ENCODE measurements around the gene NDUFB6. TPM values are rescaled to one million over a fixed set of nuclear protein-coding genes. Genes with fewer than 3 reads are reported as not detected.

NDUFB6 gene
- total and polyA plus RNA-seq, 9 of the 15 experiments (the other 6 are each of a cell fraction or from before 2014, with no cell fraction given): 26.5 to 88.1 (median 64.0) TPM

DNA sequence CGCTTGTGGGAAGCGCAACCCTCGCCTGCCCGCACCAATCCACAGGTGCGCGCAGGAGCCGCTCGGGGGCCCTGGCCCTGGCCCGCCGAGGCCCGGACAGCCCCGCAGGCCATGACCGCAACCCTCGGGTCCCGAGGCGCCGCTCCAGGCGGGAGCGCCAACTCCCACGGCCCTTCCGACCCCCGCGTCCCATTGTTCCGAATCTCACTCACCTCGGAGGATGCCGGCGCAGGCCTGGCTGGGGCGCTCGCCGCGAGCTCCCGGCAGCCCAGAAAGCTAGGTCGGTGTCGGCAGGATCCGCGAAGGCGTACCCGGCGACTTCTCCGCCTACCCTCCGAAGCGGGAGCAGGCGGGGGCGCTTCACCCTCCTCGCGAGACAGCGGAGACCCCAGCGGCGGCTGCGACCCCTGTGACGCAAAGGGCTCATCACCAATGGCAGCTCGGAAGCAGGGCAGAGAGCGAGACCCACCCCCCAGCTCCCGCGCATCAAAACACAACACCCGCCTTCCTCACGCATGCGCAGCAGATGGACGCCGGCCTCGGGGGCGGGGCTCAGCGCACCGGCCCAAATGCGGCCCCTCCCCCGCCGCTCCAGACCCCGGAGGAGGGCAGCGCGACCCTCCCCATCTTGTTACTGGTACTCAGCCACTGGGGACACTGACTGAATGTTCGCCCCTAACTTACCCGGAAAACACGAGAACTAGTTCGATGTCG, 22.2 kb downstream of the NDUFB6 start (continued):
- TF ChIP-seq RBFOX2 (IDR thresholded peaks at IDR 0.05; ENCODE audit: low read depth, low read length) (peak; percentile 65), ZNF143 (CRISPR knock-in tag; IDR thresholded peaks at IDR 0.05) (no peak), PCBP1 (IDR thresholded peaks at IDR 0.05; ENCODE audit: low read depth, low read length, poor library complexity, severe bottlenecking) (peak; percentile 53), PHF8 (IDR thresholded peaks at IDR 0.05; ENCODE audit: borderline replicate concordance, low read length) (peak; percentile 35; the same call in 1 of the 2 replicates), ETV6 (IDR thresholded peaks at IDR 0.05; ENCODE audit: borderline replicate concordance in 1 of 2, low read depth in 2 of 2, low read length in 1 of 2) (no peak), ETV6 (CRISPR knock-in tag; IDR thresholded peaks at IDR 0.05; ENCODE audit: borderline replicate concordance) (no peak), EGR1 (conservative IDR thresholded peaks at IDR 0.05) (peak; percentile 23; the same call in 1 of the 2 replicates), PHTF2 (CRISPR knock-in tag; IDR thresholded peaks at IDR 0.05) (no peak), ZEB2 (IDR thresholded peaks at IDR 0.05) (no peak), CTBP1 (IDR thresholded peaks at IDR 0.05; ENCODE audit: borderline replicate concordance) (peak; percentile 45; the same call in 1 of the 2 replicates), MEIS2 (IDR thresholded peaks at IDR 0.05; ENCODE audit: partially characterized antibody) (peak; percentile 77), KDM5B (IDR thresholded peaks at IDR 0.05; ENCODE audit: insufficient replicate concordance, low read depth, low read length) (no peak)
- TF ChIP-seq, protein P1, sequence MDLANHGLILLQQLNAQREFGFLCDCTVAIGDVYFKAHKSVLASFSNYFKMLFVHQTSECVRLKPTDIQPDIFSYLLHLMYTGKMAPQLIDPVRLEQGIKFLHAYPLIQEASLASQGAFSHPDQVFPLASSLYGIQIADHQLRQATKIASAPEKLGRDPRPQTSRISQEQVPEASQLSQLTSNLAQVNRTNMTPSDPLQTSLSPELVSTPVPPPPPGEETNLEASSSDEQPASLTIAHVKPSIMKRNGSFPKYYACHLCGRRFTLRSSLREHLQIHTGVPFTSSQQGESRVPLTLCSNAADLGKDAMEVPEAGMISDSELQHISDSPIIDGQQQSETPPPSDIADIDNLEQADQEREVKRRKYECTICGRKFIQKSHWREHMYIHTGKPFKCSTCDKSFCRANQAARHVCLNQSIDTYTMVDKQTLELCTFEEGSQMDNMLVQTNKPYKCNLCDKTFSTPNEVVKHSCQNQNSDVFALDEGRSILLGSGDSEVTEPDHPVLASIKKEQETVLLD (IDR thresholded peaks at IDR 0.05): peak; percentile 91
- TF ChIP-seq, protein P2, sequence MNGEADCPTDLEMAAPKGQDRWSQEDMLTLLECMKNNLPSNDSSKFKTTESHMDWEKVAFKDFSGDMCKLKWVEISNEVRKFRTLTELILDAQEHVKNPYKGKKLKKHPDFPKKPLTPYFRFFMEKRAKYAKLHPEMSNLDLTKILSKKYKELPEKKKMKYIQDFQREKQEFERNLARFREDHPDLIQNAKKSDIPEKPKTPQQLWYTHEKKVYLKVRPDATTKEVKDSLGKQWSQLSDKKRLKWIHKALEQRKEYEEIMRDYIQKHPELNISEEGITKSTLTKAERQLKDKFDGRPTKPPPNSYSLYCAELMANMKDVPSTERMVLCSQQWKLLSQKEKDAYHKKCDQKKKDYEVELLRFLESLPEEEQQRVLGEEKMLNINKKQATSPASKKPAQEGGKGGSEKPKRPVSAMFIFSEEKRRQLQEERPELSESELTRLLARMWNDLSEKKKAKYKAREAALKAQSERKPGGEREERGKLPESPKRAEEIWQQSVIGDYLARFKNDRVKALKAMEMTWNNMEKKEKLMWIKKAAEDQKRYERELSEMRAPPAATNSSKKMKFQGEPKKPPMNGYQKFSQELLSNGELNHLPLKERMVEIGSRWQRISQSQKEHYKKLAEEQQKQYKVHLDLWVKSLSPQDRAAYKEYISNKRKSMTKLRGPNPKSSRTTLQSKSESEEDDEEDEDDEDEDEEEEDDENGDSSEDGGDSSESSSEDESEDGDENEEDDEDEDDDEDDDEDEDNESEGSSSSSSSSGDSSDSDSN (IDR thresholded peaks at IDR 0.05; ENCODE audit: borderline replicate concordance in 1 of 2, low read depth in 2 of 2, low read length in 2 of 2): 0 out of 4 replicates have a peak, but pooled peaks have one; percentile 41 to 60
- TF ChIP-seq, protein P3, sequence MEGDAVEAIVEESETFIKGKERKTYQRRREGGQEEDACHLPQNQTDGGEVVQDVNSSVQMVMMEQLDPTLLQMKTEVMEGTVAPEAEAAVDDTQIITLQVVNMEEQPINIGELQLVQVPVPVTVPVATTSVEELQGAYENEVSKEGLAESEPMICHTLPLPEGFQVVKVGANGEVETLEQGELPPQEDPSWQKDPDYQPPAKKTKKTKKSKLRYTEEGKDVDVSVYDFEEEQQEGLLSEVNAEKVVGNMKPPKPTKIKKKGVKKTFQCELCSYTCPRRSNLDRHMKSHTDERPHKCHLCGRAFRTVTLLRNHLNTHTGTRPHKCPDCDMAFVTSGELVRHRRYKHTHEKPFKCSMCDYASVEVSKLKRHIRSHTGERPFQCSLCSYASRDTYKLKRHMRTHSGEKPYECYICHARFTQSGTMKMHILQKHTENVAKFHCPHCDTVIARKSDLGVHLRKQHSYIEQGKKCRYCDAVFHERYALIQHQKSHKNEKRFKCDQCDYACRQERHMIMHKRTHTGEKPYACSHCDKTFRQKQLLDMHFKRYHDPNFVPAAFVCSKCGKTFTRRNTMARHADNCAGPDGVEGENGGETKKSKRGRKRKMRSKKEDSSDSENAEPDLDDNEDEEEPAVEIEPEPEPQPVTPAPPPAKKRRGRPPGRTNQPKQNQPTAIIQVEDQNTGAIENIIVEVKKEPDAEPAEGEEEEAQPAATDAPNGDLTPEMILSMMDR (IDR thresholded peaks at IDR 0.05 in 2 of 3, conservative IDR thresholded peaks at IDR 0.05 in 1 of 3; ENCODE audit: insufficient read depth in 2 of 3, low read depth in 1 of 3, low read length in 3 of 3): 0 out of 6 replicates have a peak, but pooled peaks of 2 of the 3 experiments have one; percentile 2 to 5
- TF ChIP-seq, protein P4, sequence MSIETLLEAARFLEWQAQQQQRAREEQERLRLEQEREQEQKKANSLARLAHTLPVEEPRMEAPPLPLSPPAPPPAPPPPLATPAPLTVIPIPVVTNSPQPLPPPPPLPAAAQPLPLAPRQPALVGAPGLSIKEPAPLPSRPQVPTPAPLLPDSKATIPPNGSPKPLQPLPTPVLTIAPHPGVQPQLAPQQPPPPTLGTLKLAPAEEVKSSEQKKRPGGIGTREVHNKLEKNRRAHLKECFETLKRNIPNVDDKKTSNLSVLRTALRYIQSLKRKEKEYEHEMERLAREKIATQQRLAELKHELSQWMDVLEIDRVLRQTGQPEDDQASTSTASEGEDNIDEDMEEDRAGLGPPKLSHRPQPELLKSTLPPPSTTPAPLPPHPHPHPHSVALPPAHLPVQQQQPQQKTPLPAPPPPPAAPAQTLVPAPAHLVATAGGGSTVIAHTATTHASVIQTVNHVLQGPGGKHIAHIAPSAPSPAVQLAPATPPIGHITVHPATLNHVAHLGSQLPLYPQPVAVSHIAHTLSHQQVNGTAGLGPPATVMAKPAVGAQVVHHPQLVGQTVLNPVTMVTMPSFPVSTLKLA (conservative IDR thresholded peaks at IDR 0.05): peak; percentile 40 to 52; a peak in 3 of 4 replicates
- TF ChIP-seq, protein P5, sequence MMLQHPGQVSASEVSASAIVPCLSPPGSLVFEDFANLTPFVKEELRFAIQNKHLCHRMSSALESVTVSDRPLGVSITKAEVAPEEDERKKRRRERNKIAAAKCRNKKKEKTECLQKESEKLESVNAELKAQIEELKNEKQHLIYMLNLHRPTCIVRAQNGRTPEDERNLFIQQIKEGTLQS (IDR thresholded peaks at IDR 0.05): no peak
- TF ChIP-seq, protein P5 (CRISPR knock-in tag; conservative IDR thresholded peaks at IDR 0.05): no peak
